HG02943 (cell line): ENCODE measurements around the gene SOCS4.
A peak's percentile ranks its signal among the peaks of the same experiment; 100 is the strongest.
"Not testable (repeated sequence)": the region's sequence is repeated elsewhere in the genome, so short reads cannot be mapped to it uniquely, and the experiment has no call there.

Experiments used
- ATAC-seq: cut with Tn5 transposase; IDR thresholded peaks from one replicate; pipeline ENCODE4 v1.9.1; 2021; ENCODE audit warnings: mild to moderate bottlenecking, low read depth, moderate library complexity; ENCODE audit not compliant: unreplicated experiment

The SOCS4 gene

GRCh38 chr14:55026793-55027561 lies at the start of gene SOCS4, which contains the start of gene WDHD1:
Gene SOCS4, plus strand, starts transcription at chr14:55027236. Its CDS starts 15,806 bp downstream, at chr14:55043042.
Gene WDHD1, minus strand, starts transcription at chr14:55027099. Its CDS starts 312 bp downstream, at chr14:55026787.
- ATAC-seq = peak; percentile 86

GRCh38 chr14:54979039-54979438 lies 48.0 kb upstream of the SOCS4 start:
- no peak for ATAC-seq

GRCh38 chr14:54981698-54982097 lies 45.3 kb upstream of the SOCS4 start:
- no peak for ATAC-seq

GRCh38 chr14:54985156-54985555 lies 41.9 kb upstream of the SOCS4 start:
- no peak for ATAC-seq

- ATAC-seq = no peak
Observed at GRCh38 chr14:55000381-55000780, 26.7 kb upstream of the SOCS4 start.

GRCh38 chr14:55005071-55005470 lies 22.0 kb upstream of the SOCS4 start:
- no peak for ATAC-seq

GRCh38 chr14:55015006-55015405 lies 12.0 kb upstream of the SOCS4 start:
- no peak for ATAC-seq

- ATAC-seq = no peak
Observed at GRCh38 chr14:55019968-55020554, 7.0 kb upstream of the SOCS4 start.

GRCh38 chr14:55024365-55024764 lies 2.7 kb upstream of the SOCS4 start:
- ATAC-seq = not testable (repeated sequence)

- ATAC-seq = no peak
Observed at GRCh38 chr14:55025948-55026347, 1.1 kb upstream of the SOCS4 start.

- ATAC-seq = no peak
Observed at GRCh38 chr14:55026441-55026792, 619 bp upstream of the SOCS4 start.

- ATAC-seq = no peak
Observed at GRCh38 chr14:55028066-55028465, 1.0 kb downstream of the SOCS4 start.

GRCh38 chr14:55028476-55028875 lies 1.4 kb downstream of the SOCS4 start:
- no peak for ATAC-seq

- ATAC-seq = no peak
Observed at GRCh38 chr14:55031190-55031589, 4.2 kb downstream of the SOCS4 start.

GRCh38 chr14:55037995-55038394 lies 11.0 kb downstream of the SOCS4 start:
- not testable (repeated sequence) for ATAC-seq

- no peak for ATAC-seq
Observed at GRCh38 chr14:55038708-55039107, 11.7 kb downstream of the SOCS4 start.

GRCh38 chr14:55043528-55043927 lies 16.5 kb downstream of the SOCS4 start:
- no peak for ATAC-seq

- no peak for ATAC-seq
Observed at GRCh38 chr14:55045087-55045486, 18.1 kb downstream of the SOCS4 start.

GRCh38 chr14:55047301-55048053 lies 20.4 kb downstream of the SOCS4 start:
- ATAC-seq = no peak

- no peak for ATAC-seq
Observed at GRCh38 chr14:55048900-55049436, 21.9 kb downstream of the SOCS4 start.

GRCh38 chr14:55051165-55051422 lies 24.1 kb downstream of the SOCS4 start:
- ATAC-seq = peak; percentile 17
